ENCODE data around the gene TBCE.

TBCE gene

DNA sequence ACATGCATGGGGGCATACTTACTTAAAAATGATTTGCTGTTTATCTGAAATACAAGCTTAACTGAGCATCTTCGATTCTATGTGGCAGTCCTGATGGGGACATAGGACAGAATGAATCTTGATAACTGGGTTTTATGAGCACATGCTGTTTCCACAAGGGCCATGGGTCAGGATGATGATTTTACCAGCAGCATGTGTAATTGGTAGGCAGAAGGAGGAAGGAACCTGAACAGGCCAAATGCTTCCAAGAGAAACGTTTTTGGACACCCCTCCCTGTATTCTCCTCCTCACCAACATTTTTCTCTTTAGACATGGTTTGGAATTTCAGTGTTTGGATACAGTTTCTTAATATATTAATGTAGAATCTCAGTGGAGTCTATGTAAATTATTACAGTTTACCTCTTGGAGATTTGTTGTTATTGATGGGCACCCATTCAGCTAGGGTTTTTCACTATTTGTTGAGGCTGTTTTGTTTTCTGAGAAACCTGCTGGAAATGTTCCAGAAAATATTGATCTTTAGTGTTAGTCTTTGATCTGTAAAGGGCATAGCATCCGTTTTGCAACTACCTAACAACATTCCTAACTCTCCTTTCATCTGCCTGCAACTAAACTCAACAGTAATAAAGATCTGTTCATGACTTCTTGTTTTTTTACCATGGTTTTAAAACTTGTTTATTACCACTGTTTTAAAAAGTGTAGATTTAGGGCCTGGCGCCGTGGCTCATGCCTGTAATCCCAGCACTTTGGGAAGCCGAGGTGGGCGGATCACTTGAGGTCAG is 42.0 kb downstream of the TBCE start:
- no peak for DNase-seq (ENCODE audit: extremely low read depth in 1 of 2, low read depth in 1 of 2)

DNA sequence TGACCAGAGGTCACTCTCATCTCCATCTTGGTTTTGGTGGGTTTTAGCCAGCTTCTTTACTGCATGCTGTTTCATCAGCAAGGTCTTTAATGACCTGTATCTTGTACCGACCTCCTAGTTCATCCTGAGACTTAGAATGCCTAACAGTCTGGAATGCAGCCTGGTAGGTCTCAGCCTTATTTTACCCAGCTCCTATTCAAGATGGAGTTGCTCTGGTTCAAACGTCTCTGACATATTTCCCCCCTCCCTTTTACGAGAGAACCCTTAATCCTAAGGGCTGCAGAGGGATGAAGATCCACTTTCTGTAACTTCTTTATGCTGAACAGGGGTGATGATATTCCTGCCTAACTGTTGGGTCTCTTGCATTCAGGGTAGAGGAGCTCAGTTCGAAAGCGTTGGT is 43.2 kb downstream of the TBCE start:
- no peak for DNase-seq (ENCODE audit: extremely low read depth in 1 of 2, low read depth in 1 of 2)

GRCh38 chr1:235411489-235412486 is 44.6 kb downstream of the TBCE start:
- no peak for DNase-seq (ENCODE audit: extremely low read depth in 1 of 2, low read depth in 1 of 2)

DNA sequence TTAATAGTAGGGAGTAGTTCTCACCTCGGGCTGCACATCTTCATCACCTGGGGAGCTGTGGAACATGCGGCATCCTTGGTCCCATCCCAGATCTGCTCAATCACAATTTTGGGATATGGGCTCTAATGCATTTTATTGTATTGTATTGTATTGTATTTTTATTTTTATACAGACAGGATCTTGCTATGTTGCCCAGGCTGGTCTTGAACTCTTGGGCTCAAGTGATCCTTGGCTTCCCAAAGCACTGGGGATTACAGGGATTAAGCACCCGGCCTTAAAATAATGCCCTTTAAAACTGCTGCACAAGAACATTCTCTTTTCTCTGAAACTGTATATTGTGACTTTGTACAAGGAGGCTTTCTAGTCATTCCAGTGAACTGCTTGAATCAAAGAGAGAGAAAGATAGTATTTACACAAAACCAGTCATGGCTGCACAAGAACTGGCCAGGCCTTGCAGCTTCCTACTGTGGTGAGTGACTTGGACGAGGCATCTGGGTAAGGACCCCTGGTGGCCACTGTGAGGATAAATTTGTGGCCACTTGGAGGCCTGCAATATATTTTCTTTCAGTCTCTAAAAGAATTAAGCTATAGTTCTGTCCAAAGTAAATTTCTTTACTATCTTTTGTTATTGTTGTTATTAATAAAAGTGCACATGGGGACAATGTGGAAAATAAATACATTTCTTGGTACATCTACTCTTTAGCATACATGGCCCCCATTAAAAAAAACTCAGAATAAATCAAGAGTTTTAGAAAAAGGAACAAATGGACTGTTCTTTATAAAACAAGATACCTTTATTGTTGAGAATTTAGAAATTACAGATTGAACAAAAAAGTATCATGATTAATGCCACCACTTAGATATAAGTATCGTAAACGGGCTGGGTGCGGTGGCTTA is 48.0 kb downstream of the TBCE start:
- DNase-seq (ENCODE audit: extremely low read depth in 1 of 2, low read depth in 1 of 2) = peak in 1 of 2 donors; percentile 16

DNA sequence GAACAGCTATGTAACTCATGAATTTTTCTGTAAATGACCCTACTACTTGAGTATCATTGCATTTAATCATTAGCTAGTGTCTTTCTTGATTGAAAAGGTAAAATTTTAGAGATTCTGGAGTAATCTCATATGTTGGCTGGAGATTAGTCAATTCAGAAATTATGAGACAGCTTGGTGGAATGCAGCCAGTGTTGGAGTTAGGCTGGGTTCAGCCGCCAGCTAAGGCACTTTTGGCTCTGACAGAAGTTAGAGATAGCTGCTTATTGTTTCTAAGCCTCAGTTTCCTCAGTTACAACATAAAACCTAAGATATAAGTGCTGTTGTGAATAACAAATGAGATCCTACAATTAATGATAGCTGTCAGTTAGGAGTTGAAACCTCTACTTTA is 49.4 kb downstream of the TBCE start:
- DNase-seq (ENCODE audit: extremely low read depth in 1 of 2, low read depth in 1 of 2) = no peak

- DNase-seq (ENCODE audit: extremely low read depth in 1 of 2, low read depth in 1 of 2) = peak; percentile 13 to 17
Observed at GRCh38 chr1:235417086-235417697, 50.0 kb downstream of the TBCE start.

- no peak for DNase-seq (ENCODE audit: extremely low read depth in 1 of 2, low read depth in 1 of 2)
Observed at GRCh38 chr1:235421751-235422150, 54.5 kb downstream of the TBCE start.

DNA sequence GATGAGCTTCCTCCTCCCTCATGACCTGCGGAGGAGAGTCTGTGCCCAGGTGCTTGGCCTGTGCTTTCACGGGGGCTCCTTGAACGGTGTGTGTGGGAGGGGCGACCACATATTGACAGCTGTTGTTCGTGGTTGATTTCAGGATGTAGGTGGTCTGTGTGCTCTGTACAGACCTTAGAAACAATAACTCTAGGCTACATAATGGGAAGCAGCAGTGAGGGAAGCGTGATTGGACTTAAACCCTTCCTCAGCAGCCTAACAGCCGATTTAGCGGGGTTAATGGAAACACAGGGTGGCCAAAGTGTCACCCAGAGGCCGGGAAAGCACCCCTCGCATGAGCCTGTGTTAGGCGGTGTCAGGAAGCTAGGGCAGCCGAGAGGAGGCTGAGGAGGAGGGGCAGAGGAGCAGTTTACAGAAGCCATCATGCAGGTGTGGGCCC is 56.0 kb downstream of the TBCE start:
- DNase-seq (ENCODE audit: extremely low read depth in 1 of 2, low read depth in 1 of 2) = peak in 1 of 2 donors; percentile 12

DNA sequence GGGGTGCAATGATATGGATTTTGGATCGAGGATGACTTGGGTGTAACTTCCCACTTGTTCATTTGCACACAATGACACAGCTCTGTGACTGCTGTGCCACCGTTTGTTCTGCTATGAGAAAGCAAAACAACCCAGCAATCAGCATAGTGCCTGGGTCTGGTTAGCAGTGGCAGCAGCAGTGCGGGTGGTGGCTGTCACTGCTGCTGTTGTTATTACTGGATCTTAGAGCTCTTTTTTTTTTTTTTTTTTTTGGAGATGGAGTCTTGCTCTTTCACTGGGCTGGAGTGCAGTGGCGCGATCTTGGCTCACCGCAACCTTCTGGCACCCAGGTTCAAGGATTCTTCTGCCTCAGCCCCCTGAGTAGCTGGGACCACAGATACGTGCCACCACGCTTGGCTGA is 56.9 kb downstream of the TBCE start:
- no peak for DNase-seq (ENCODE audit: extremely low read depth in 1 of 2, low read depth in 1 of 2)

GRCh38 chr1:235425357-235425756 is 58.1 kb downstream of the TBCE start:
- no peak for DNase-seq (ENCODE audit: extremely low read depth in 1 of 2, low read depth in 1 of 2)

DNA sequence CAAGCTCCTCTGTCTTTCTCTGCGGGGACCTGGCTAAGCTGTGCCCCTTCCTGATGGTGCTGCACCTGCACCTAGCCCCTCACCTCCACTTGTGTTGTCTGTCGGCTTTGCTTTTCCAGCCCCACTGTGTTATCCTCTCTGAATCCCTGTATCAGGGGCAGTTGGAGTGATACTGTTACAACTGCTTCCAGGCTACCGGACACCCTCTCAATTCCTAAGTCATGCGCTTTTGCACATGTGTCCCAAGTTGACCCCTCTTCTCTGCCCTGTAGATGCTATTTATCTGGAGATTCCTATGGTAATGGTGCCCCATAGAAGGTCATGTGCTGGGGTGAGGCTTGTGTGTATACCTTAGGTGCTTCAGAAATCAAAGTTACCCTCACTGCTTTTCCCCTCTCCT is 58.9 kb downstream of the TBCE start:
- no peak for DNase-seq (ENCODE audit: extremely low read depth in 1 of 2, low read depth in 1 of 2)

- no peak for DNase-seq (ENCODE audit: extremely low read depth in 1 of 2, low read depth in 1 of 2)
Observed at GRCh38 chr1:235426680-235427079, 59.5 kb downstream of the TBCE start.

- DNase-seq (ENCODE audit: extremely low read depth in 1 of 2, low read depth in 1 of 2) = no peak
Observed at GRCh38 chr1:235427447-235427846, 60.2 kb downstream of the TBCE start.

- DNase-seq (ENCODE audit: extremely low read depth in 1 of 2, low read depth in 1 of 2) = no peak
Observed at GRCh38 chr1:235429143-235429542, 61.9 kb downstream of the TBCE start.

GRCh38 chr1:235430991-235431390 is 63.8 kb downstream of the TBCE start:
- DNase-seq (ENCODE audit: extremely low read depth in 1 of 2, low read depth in 1 of 2) = no peak

- no peak for DNase-seq (ENCODE audit: extremely low read depth in 1 of 2, low read depth in 1 of 2)
Observed at GRCh38 chr1:235434001-235434400, 66.8 kb downstream of the TBCE start.

GRCh38 chr1:235441159-235441685 is 74.0 kb downstream of the TBCE start:
- DNase-seq (ENCODE audit: extremely low read depth in 1 of 2, low read depth in 1 of 2) = no peak

GRCh38 chr1:235442788-235443429 is 75.7 kb downstream of the TBCE start:
- DNase-seq (ENCODE audit: extremely low read depth in 1 of 2, low read depth in 1 of 2) = no peak

- no peak for DNase-seq (ENCODE audit: extremely low read depth in 1 of 2, low read depth in 1 of 2)
Observed at GRCh38 chr1:235448616-235449015, 81.4 kb downstream of the TBCE start.

- DNase-seq (ENCODE audit: extremely low read depth in 1 of 2, low read depth in 1 of 2) = no peak
Observed at GRCh38 chr1:235450433-235450832, 83.2 kb downstream of the TBCE start.

Data from stimulated activated CD8-positive, alpha-beta memory T cell treated with anti-CD3 and anti-CD28 coated beads, Interleukin-7, amount 100 ng/mL, for 48 hours (primary cell).